CD4-positive, alpha-beta T cell treated with Interleukin-21 for 1 hour (primary cell): ENCODE measurements around the gene NOXA1.

Experiments
- DNase-seq: peaks from one replicate; pipeline ENCODE4 v3.0.0-alpha.2; 2020

The NOXA1 gene

GRCh38 chr9:137428841-137429545, 5.8 kb downstream of the NOXA1 start:
- DNase-seq = no peak

- DNase-seq = no peak
Observed at GRCh38 chr9:137429546-137429890, 6.3 kb downstream of the NOXA1 start.

GRCh38 chr9:137429974-137430722, 7.0 kb downstream of the NOXA1 start:
- no peak for DNase-seq

GRCh38 chr9:137430723-137431415, 7.7 kb downstream of the NOXA1 start:
- no peak for DNase-seq

- DNase-seq = no peak
Observed at GRCh38 chr9:137431416-137431931, 8.3 kb downstream of the NOXA1 start.

GRCh38 chr9:137432687-137433348, 9.6 kb downstream of the NOXA1 start:
- DNase-seq = no peak

GRCh38 chr9:137433349-137433915, 10.2 kb downstream of the NOXA1 start:
- DNase-seq = no peak

GRCh38 chr9:137433916-137434431, 10.8 kb downstream of the NOXA1 start:
- no peak for DNase-seq

GRCh38 chr9:137434498-137435380, 11.5 kb downstream of the NOXA1 start:
- DNase-seq = no peak

GRCh38 chr9:137435381-137435891, 12.2 kb downstream of the NOXA1 start:
- no peak for DNase-seq

GRCh38 chr9:137435980-137436760, 13.0 kb downstream of the NOXA1 start:
- no peak for DNase-seq

- no peak for DNase-seq
Observed at GRCh38 chr9:137436761-137437600, 13.8 kb downstream of the NOXA1 start.

GRCh38 chr9:137437691-137438590, 14.7 kb downstream of the NOXA1 start:
- no peak for DNase-seq

- DNase-seq = no peak
Observed at GRCh38 chr9:137438591-137439157, 15.5 kb downstream of the NOXA1 start.

GRCh38 chr9:137439158-137439714, 16.0 kb downstream of the NOXA1 start:
- no peak for DNase-seq

- no peak for DNase-seq
Observed at GRCh38 chr9:137441289-137441934, 18.2 kb downstream of the NOXA1 start, which contains the start of gene ENTPD8. Gene ENTPD8 (minus strand): TSS chr9:137441357. CDS start chr9:137438285, 3,072 bp downstream.

GRCh38 chr9:137441935-137442321, 18.7 kb downstream of the NOXA1 start:
- DNase-seq = no peak
